Osteoblast (primary cell): ENCODE measurements around the gene ELMOD2. TPM values are rescaled to one million over a fixed set of nuclear protein-coding genes. Genes with fewer than 3 reads are reported as not detected.

Experiments
- DNase-seq: peaks from one replicate; pipeline ENCODE4 v3.0.0; 2011; ENCODE audit warnings: low spot score, mixed read lengths; ENCODE audit not compliant: insufficient read length; ENCODE audit errors: missing footprints
- H2AFZ ChIP-seq: 2 replicates; pipeline ENCODE4 v1.6.0; 2011; ENCODE audit warnings: mild to moderate bottlenecking, low read length
- H3K27ac ChIP-seq: 2 replicates; pipeline ENCODE4 v1.5.1; 2011; ENCODE audit warnings: mild to moderate bottlenecking, low read depth, low read length, moderate library complexity
- H3K27me3 ChIP-seq: 2 replicates; pipeline ENCODE4 v1.6.0; 2012; ENCODE audit warnings: mild to moderate bottlenecking, control low read depth, inconsistent platforms, low read length, moderate library complexity; ENCODE audit not compliant: insufficient read depth
- H3K36me3 ChIP-seq: 2 replicates; pipeline ENCODE4 v1.5.1; 2011; ENCODE audit warnings: mild to moderate bottlenecking, low read length, control low read depth, moderate library complexity; ENCODE audit not compliant: insufficient read depth
- H3K4me1 ChIP-seq: 2 replicates; pipeline ENCODE4 v1.5.1; 2011; ENCODE audit warnings: mild to moderate bottlenecking, low read length, control low read depth, moderate library complexity; ENCODE audit not compliant: insufficient read depth
- H3K4me2 ChIP-seq: 2 replicates; pipeline ENCODE4 v1.6.0; 2011; ENCODE audit warnings: mild to moderate bottlenecking, low read length; ENCODE audit not compliant: insufficient read depth
- H3K4me3 ChIP-seq: fragments of 200-600 bp; sonication (generic); 3 replicates; pipeline ENCODE4 v1.5.1; 2012; ENCODE audit warnings: mild to moderate bottlenecking, low read length, inconsistent platforms; ENCODE audit not compliant: insufficient read depth
- H3K79me2 ChIP-seq: 2 replicates; pipeline ENCODE4 v1.6.0; 2012; ENCODE audit warnings: mild to moderate bottlenecking, low read length, control low read depth, inconsistent platforms; ENCODE audit not compliant: insufficient read depth
- H3K9me3 ChIP-seq: 2 replicates; pipeline ENCODE4 v1.5.1; 2011; ENCODE audit warnings: low read depth, low read length, control low read depth
- H4K20me1 ChIP-seq: 2 replicates; pipeline ENCODE4 v1.6.0; 2012; ENCODE audit warnings: mild to moderate bottlenecking, low read length, control low read depth; ENCODE audit not compliant: insufficient read depth
- total RNA-seq: library from RNA; depleted of rRNA; stranded (reverse); fragments of >200 nt; gene quantifications from 2 replicates; pipeline ENCODE4 v1.2.3, GENCODE V29; 2012
- TF ChIP-seq, protein P1 (sequence below): IDR thresholded peaks from 2 replicates; pipeline ENCODE4 v1.5.1; 2011; ENCODE audit warnings: mild to moderate bottlenecking, low read depth, low read length, moderate library complexity; ENCODE audit errors: extremely low read depth

ELMOD2 gene
- total RNA-seq, 1 donor = 35.1 TPM

DNA sequence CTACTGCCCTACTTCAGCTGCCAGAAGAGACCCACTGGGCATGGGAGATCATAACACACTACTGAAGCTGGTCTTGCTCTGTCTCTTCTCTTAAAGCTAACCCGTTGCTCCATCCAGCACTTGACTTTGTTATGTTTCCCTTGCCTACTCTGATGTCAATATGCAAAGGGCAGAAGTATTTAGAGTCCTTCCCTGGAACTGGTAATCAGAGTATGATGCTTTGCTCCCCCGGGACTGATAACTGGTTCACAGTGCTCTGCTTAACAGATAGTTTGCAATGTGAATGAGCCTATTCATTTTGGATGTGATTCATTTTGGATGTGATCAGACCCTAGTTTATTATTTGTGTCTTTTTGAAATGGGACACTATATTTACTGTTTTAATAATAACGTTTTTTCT is 57.1 kb downstream of the ELMOD2 start:
- Histone ChIP-seq H3K27me3 (peaks cover 48% of the 10 kb centered on the region), H3K4me2 (no peak overlapping the region), H3K9me3 (no peaks in the 10 kb centered on the region), H3K27ac (no peak overlapping the region), H3K4me3 (no peak overlapping the region), H3K36me3 (no peaks in the 10 kb centered on the region), H3K4me1 (no peaks in the 10 kb centered on the region), H3K79me2 (no peaks in the 10 kb centered on the region), H4K20me1 (no peaks in the 10 kb centered on the region), H2AFZ (no peak overlapping the region)
- no peak for DNase-seq
- TF ChIP-seq, protein P1, sequence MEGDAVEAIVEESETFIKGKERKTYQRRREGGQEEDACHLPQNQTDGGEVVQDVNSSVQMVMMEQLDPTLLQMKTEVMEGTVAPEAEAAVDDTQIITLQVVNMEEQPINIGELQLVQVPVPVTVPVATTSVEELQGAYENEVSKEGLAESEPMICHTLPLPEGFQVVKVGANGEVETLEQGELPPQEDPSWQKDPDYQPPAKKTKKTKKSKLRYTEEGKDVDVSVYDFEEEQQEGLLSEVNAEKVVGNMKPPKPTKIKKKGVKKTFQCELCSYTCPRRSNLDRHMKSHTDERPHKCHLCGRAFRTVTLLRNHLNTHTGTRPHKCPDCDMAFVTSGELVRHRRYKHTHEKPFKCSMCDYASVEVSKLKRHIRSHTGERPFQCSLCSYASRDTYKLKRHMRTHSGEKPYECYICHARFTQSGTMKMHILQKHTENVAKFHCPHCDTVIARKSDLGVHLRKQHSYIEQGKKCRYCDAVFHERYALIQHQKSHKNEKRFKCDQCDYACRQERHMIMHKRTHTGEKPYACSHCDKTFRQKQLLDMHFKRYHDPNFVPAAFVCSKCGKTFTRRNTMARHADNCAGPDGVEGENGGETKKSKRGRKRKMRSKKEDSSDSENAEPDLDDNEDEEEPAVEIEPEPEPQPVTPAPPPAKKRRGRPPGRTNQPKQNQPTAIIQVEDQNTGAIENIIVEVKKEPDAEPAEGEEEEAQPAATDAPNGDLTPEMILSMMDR = no peak

DNA sequence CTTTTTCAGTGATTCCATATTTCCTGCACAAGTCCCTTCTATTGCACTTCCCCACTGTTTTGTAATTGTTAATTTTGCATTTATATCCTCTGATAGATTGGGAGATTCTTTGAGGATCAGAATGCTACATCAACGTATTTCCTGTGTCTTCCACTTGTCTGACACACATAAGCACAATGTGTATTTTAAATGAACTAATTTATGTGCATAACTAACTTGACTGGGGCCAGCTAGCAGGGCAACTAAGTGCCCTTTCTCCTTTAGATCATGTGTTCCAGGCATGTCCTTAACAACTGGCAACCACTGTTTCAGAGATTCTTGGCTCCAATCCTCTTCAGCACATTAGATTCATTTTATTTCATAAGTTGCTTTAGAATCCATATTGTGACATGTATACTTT is 60.5 kb downstream of the ELMOD2 start:
- H4K20me1 ChIP-seq = no peaks in the 10 kb centered on the region
- no peak for DNase-seq
- no peak overlapping the region for H3K4me3 ChIP-seq
- H3K79me2 ChIP-seq = no peaks in the 10 kb centered on the region
- no peaks in the 10 kb centered on the region for H3K9me3 ChIP-seq
- H2AFZ ChIP-seq = no peak overlapping the region
- no peak overlapping the region for H3K27ac ChIP-seq
- no peaks in the 10 kb centered on the region for H3K4me1 ChIP-seq
- TF ChIP-seq, protein P1 = no peak
- H3K27me3 ChIP-seq = peaks cover 30% of the 10 kb centered on the region
- no peaks in the 10 kb centered on the region for H3K36me3 ChIP-seq
- no peak overlapping the region for H3K4me2 ChIP-seq

DNA sequence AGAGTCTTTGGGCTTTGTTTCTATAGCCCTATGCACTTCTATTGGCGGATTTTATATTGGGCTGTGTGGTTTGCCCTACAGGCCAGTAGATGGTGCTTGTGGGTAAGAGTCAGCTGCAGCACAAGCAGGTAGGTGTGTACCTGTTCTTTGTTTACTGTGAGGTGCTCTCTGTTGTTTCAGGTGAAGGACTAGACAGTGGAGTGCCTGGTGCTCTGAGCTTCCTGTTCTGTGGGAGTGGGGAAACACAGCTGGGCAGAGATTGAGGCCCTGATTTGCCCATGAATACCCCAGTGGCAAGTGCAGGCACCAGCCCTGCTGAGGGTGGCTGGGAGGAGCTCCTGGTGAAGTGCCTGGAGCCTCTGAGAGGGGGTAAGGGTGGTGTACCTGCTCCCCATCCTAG is 71.1 kb downstream of the ELMOD2 start:
- Histone ChIP-seq H3K27ac (no peak overlapping the region), H3K4me2 (no peak overlapping the region), H3K79me2 (no peaks in the 10 kb centered on the region), H2AFZ (no peak overlapping the region), H3K9me3 (peaks cover 4% of the 10 kb centered on the region), H3K27me3 (peaks cover 16% of the 10 kb centered on the region), H3K36me3 (no peaks in the 10 kb centered on the region), H4K20me1 (no peaks in the 10 kb centered on the region), H3K4me1 (no peaks in the 10 kb centered on the region), H3K4me3 (no peak overlapping the region)
- no peak for DNase-seq
- TF ChIP-seq, protein P1 = peak; percentile 54

DNA sequence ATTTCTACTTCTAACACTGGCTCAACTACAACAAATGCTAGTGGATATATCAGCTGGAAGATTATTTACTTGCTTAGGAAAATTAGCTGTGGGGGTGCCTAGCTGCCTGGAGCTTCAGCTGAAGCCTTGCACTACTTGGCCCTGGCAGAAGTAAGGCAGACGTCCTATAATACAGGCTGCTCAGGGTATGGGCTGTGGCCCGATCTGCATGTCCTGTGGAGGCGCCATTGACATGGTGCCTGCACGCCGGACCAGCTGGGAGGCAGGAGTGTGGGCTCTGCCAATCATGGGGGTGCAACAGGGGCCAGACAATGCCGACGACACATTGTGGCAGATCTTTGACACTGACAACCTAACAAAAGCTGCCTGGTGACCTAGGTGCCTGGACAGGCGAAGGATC is 76.4 kb downstream of the ELMOD2 start:
- Histone ChIP-seq H3K4me2 (no peak overlapping the region), H3K4me1 (no peaks in the 10 kb centered on the region), H3K4me3 (no peak overlapping the region), H4K20me1 (no peaks in the 10 kb centered on the region), H2AFZ (no peak overlapping the region), H3K9me3 (no peaks in the 10 kb centered on the region), H3K36me3 (no peaks in the 10 kb centered on the region), H3K27ac (no peak overlapping the region), H3K27me3 (peaks cover 35% of the 10 kb centered on the region), H3K79me2 (no peaks in the 10 kb centered on the region)
- TF ChIP-seq, protein P1 = no peak
- DNase-seq = no peak
